Epithelial cell of proximal tubule (primary cell): ENCODE data around the gene TBC1D23. TPM values are rescaled to one million over a fixed set of nuclear protein-coding genes. Genes with fewer than 3 reads are reported as not detected.
A peak's percentile ranks its signal among the peaks of the same experiment; 100 is the strongest.
"Not testable (repeated sequence)": the region's sequence is repeated elsewhere in the genome, so short reads cannot be mapped to it uniquely, and the experiment has no call there.

ENCODE experiments used
- DNase-seq: peaks from one replicate; pipeline ENCODE4 v3.0.0-alpha.2; 2011; ENCODE audit warnings: low read depth
- H3K4me3 ChIP-seq: 2 replicates; pipeline ENCODE4 v1.5.1; 2011; ENCODE audit warnings: low read depth, mild to moderate bottlenecking, low read length
- CTCF ChIP-seq: conservative IDR thresholded peaks from 2 replicates; pipeline ENCODE4 v1.5.1; 2012; ENCODE audit warnings: low read depth, mild to moderate bottlenecking, low read length
- total RNA-seq: library from RNA; depleted of rRNA; stranded (reverse); fragments of >200 nt; gene quantifications from 2 replicates; pipeline ENCODE4 v1.2.3, GENCODE V29; 2015

Gene TBC1D23
- total RNA-seq, 1 donor from 2014 or later: 22.1 TPM

- DNase-seq: no peak
- TF ChIP-seq CTCF: no peak
- H3K4me3 ChIP-seq: no peak overlapping the region
Measured at GRCh38 chr3:100338911-100339310, 78.1 kb downstream of the TBC1D23 start.

DNA sequence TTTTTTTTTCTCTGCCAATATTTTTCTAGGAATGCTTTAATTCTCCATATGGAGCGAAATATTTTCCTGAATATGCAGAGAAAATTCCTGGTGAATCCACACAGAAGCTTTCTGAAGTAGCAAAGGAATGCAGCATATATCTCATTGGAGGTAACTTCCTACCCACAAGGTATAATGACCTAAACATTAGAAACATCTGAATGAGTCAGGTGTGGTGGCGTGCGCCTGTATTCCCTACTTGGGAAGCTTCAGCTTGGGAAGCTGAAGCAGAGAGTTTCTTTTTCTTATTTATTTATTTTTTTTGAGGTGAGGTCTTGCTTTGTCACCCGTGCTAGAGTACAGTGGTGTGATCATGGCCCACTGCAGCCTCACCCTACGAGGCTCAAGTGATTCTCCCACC is 79.0 kb downstream of the TBC1D23 start:
- H3K4me3 ChIP-seq: no peak overlapping the region
- no peak for DNase-seq
- no peak for TF ChIP-seq CTCF

- no peak for DNase-seq
- no peak overlapping the region for H3K4me3 ChIP-seq
- no peak for TF ChIP-seq CTCF
Measured at GRCh38 chr3:100340527-100340926, 79.7 kb downstream of the TBC1D23 start.

- no peak for TF ChIP-seq CTCF
- DNase-seq: no peak
Measured at GRCh38 chr3:100348727-100349126, 87.9 kb downstream of the TBC1D23 start.

DNA sequence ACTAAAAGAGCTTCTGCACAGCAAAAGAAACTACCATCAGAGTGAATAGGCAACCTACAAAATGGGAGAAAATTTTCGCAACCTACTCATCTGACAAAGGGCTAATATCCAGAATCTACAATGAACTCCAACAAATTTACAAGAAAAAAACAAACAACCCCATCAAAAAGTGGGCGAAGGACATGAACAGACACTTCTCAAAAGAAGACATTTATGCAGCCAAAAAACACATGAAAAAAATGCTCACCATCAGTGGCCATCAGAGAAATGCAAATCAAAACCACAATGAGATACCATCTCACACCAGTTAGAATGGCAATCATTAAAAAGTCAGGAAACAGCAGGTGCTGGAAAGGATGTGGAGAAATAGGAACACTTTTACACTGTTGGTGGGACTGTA is 91.0 kb downstream of the TBC1D23 start:
- DNase-seq, H3K4me3 ChIP-seq: not testable (repeated sequence)

More at GRCh38 chr3:100348727-100349126, 87.9 kb downstream of the TBC1D23 start:
- H3K4me3 ChIP-seq: no peak overlapping the region

- TF ChIP-seq CTCF: no peak
- peak; percentile 49 for DNase-seq
Measured at GRCh38 chr3:100352296-100353231, 91.8 kb downstream of the TBC1D23 start.

GRCh38 chr3:100354850-100355249 is 94.1 kb downstream of the TBC1D23 start:
- H3K4me3 ChIP-seq: no peak overlapping the region
- DNase-seq: no peak
- no peak for TF ChIP-seq CTCF

More at GRCh38 chr3:100352296-100353231, 91.8 kb downstream of the TBC1D23 start:
- no peak overlapping the region for H3K4me3 ChIP-seq
